Keratinocyte (primary cell): ENCODE measurements around the gene IL13RA2. TPM values are rescaled to one million over a fixed set of nuclear protein-coding genes. Genes with fewer than 3 reads are reported as not detected.

Experiments
- DNase-seq: peaks from one replicate; pipeline ENCODE4 v3.0.0-alpha.2; 2011; ENCODE audit warnings: low read depth, missing footprints, low spot score
- FAIRE-seq: peaks from 2 replicates; lab custom pipeline; 2011; peaks lifted over from hg19 to GRCh38; lab: Jason Lieb, UNC
- H2AFZ ChIP-seq: 2 replicates; pipeline ENCODE4 v1.6.0; 2012; ENCODE audit warnings: low read length, control low read depth, inconsistent platforms; ENCODE audit not compliant: control insufficient read depth
- H3K27ac ChIP-seq: 2 replicates; pipeline ENCODE4 v1.5.1; 2011; ENCODE audit warnings: low read length; ENCODE audit not compliant: control insufficient read depth, insufficient read depth
- H3K27me3 ChIP-seq: 3 replicates; pipeline ENCODE4 v1.6.0; 2011; ENCODE audit warnings: low read length; ENCODE audit not compliant: control insufficient read depth, insufficient read depth; ENCODE audit errors: extremely low read depth
- H3K36me3 ChIP-seq, 2 experiments: 2 replicates in 1 of 2; 3 replicates in 1 of 2; pipeline ENCODE4 v1.5.1; 2011; ENCODE audit warnings: low read length in 2 of 2, mild to moderate bottlenecking in 1 of 2; ENCODE audit not compliant: control insufficient read depth in 2 of 2, insufficient read depth in 2 of 2; ENCODE audit errors: extremely low read depth in 1 of 2
- H3K4me1 ChIP-seq: 3 replicates; pipeline ENCODE4 v1.5.1; 2011; ENCODE audit warnings: low read length; ENCODE audit not compliant: control insufficient read depth, insufficient read depth; ENCODE audit errors: extremely low read depth
- H3K4me2 ChIP-seq: 3 replicates; pipeline ENCODE4 v1.6.0; 2011; ENCODE audit warnings: low read depth, low read length; ENCODE audit not compliant: control insufficient read depth, insufficient read depth; ENCODE audit errors: extremely low read depth
- H3K4me3 ChIP-seq, 3 experiments: fragments of 200-600 bp in 1 of 3; sonication (generic) in 1 of 3; 2 replicates in 2 of 3; 3 replicates in 1 of 3; pipeline ENCODE4 v1.5.1; 2011 to 2016; ENCODE audit warnings: low read length in 3 of 3, mild to moderate bottlenecking in 3 of 3, control low read depth in 2 of 3, inconsistent platforms in 1 of 3, low read depth in 1 of 3, mixed read lengths in 1 of 3, mixed run types in 1 of 3, moderate library complexity in 1 of 3; ENCODE audit not compliant: control insufficient read depth in 2 of 3, insufficient read depth in 2 of 3; ENCODE audit errors: extremely low read depth in 1 of 3
- H3K79me2 ChIP-seq: 2 replicates; pipeline ENCODE4 v1.6.0; 2012; ENCODE audit warnings: low read length; ENCODE audit not compliant: control insufficient read depth, insufficient read depth
- H3K9ac ChIP-seq: 3 replicates; pipeline ENCODE4 v1.6.0; 2011; ENCODE audit warnings: low read length; ENCODE audit not compliant: control insufficient read depth, insufficient read depth; ENCODE audit errors: extremely low read depth
- H3K9me1 ChIP-seq: 3 replicates; pipeline ENCODE4 v1.6.0; 2011; ENCODE audit warnings: low read length; ENCODE audit not compliant: control insufficient read depth, insufficient read depth; ENCODE audit errors: extremely low read depth
- H3K9me3 ChIP-seq: 2 replicates; pipeline ENCODE4 v1.5.1; 2012; ENCODE audit warnings: low read depth, low read length; ENCODE audit not compliant: control insufficient read depth
- H4K20me1 ChIP-seq: 3 replicates; pipeline ENCODE4 v1.6.0; 2011; ENCODE audit warnings: low read length; ENCODE audit not compliant: control insufficient read depth, insufficient read depth; ENCODE audit errors: extremely low read depth
- CTCF ChIP-seq, 3 experiments: IDR thresholded peaks in 1 of 3; conservative IDR thresholded peaks in 1 of 3; optimal IDR thresholded peaks in 1 of 3; 2 replicates in 2 of 3; 3 replicates in 1 of 3; pipeline versions ENCODE3 to v1.5.1; 2011; ENCODE audit warnings: low read length in 3 of 3, mild to moderate bottlenecking in 3 of 3, moderate library complexity in 2 of 3, control low read depth in 1 of 3, inconsistent platforms in 1 of 3; ENCODE audit not compliant: insufficient read depth in 2 of 3; ENCODE audit errors: extremely low read depth in 1 of 3
- EZH2 ChIP-seq: IDR thresholded peaks from one replicate; pipeline ENCODE4 v1.6.1; 2012; ENCODE audit warnings: inconsistent platforms, mild to moderate bottlenecking, low read length, moderate library complexity
- dilution Hi-C: fragments of 300-500 bp; cut with MboI; formaldehyde crosslinking; loops from one replicate; pipeline ENCODE4 v1.7.0; 2020; ENCODE audit warnings: low sequenced_read_pairs; ENCODE audit not compliant: extremely low pct_ligation_motif_present
- polyA plus RNA-seq, 5 experiments: library from polyadenylated mRNA; depleted of rRNA in 3 of 5; stranded (reverse) in 3 of 5; stranded (forward) in 1 of 5; unstranded in 1 of 5; fragments of >200 nt; gene quantifications; 1 replicate in 1 of 5; 2 replicates in 3 of 5; 3 replicates in 1 of 5; pipeline versions ENCODE4 v1.2.1 to v1.2.3, GENCODE V29; 2011 to 2012; ENCODE audit warnings: missing spikeins in 2 of 5, low read depth in 1 of 5, low replicate concordance in 1 of 5

The IL13RA2 gene
- polyA plus RNA-seq, 1 donor (not counting 4 experiments of a cell fraction or from before 2014, with no cell fraction given), result 0.72 TPM

- peak overlapping the region; percentile 60 for H3K27ac ChIP-seq
- H3K4me2 ChIP-seq, result no peak overlapping the region
- H3K9ac ChIP-seq, result no peak overlapping the region
- H4K20me1 ChIP-seq, result no peaks in the 10 kb centered on the region
- no peaks in the 10 kb centered on the region for H3K36me3 ChIP-seq
- dilution Hi-C loops, result no loop called here
- no peak for TF ChIP-seq EZH2
- TF ChIP-seq CTCF (optimal IDR thresholded peaks at IDR 0.05 in 1 of 3, IDR thresholded peaks at IDR 0.05 in 1 of 3, conservative IDR thresholded peaks at IDR 0.05 in 1 of 3; ENCODE audit: extremely low read depth in 1 of 3, insufficient read depth in 2 of 3, low read length in 3 of 3), result no peak
- no peaks in the 10 kb centered on the region for H3K79me2 ChIP-seq
- H2AFZ ChIP-seq, result no peak overlapping the region
- no peaks in the 10 kb centered on the region for H3K27me3 ChIP-seq
- peaks cover 19% of the 10 kb centered on the region for H3K4me1 ChIP-seq
- DNase-seq, result peak; percentile 75
- H3K9me3 ChIP-seq, result no peaks in the 10 kb centered on the region
- H3K9me1 ChIP-seq, result no peaks in the 10 kb centered on the region
- peak; percentile 82 for FAIRE-seq
- no peak overlapping the region for H3K4me3 ChIP-seq
Measured at GRCh38 chrX:115023139-115023538, 5.7 kb upstream of the IL13RA2 start.

GRCh38 chrX:115021121-115021520 is 3.7 kb upstream of the IL13RA2 start:
- no peak overlapping the region for H3K4me3 ChIP-seq
- H3K36me3 ChIP-seq, result no peaks in the 10 kb centered on the region
- H3K27ac ChIP-seq, result peak overlapping the region; percentile 11
- dilution Hi-C loops, result no loop called here
- TF ChIP-seq CTCF (optimal IDR thresholded peaks at IDR 0.05 in 1 of 3, IDR thresholded peaks at IDR 0.05 in 1 of 3, conservative IDR thresholded peaks at IDR 0.05 in 1 of 3; ENCODE audit: extremely low read depth in 1 of 3, insufficient read depth in 2 of 3, low read length in 3 of 3), result no peak
- H3K9ac ChIP-seq, result no peak overlapping the region
- no peaks in the 10 kb centered on the region for H3K27me3 ChIP-seq
- H3K4me2 ChIP-seq, result no peak overlapping the region
- no peak overlapping the region for H2AFZ ChIP-seq
- H3K9me1 ChIP-seq, result no peaks in the 10 kb centered on the region
- H3K4me1 ChIP-seq, result peaks cover 19% of the 10 kb centered on the region
- no peaks in the 10 kb centered on the region for H3K9me3 ChIP-seq
- H4K20me1 ChIP-seq, result no peaks in the 10 kb centered on the region
- no peak for DNase-seq
- no peaks in the 10 kb centered on the region for H3K79me2 ChIP-seq
- FAIRE-seq, result peak; percentile 9
